ENCODE measurements around the gene GALNS.

- TF ChIP-seq CTCF (IDR thresholded peaks at IDR 0.05) (no peak), POLR2A (IDR thresholded peaks at IDR 0.05) (no peak)
Observed at GRCh38 chr16:88848557-88848956, 8.2 kb downstream of the GALNS start.

Data from adrenal gland (tissue), 5 donors.